ENCODE measurements around the gene EFCAB6.

Gene EFCAB6

GRCh38 chr22:43636086-43636485 lies 176.0 kb downstream of the EFCAB6 start:
- no peak for DNase-seq (ENCODE audit: low read depth in 2 of 2)

DNA sequence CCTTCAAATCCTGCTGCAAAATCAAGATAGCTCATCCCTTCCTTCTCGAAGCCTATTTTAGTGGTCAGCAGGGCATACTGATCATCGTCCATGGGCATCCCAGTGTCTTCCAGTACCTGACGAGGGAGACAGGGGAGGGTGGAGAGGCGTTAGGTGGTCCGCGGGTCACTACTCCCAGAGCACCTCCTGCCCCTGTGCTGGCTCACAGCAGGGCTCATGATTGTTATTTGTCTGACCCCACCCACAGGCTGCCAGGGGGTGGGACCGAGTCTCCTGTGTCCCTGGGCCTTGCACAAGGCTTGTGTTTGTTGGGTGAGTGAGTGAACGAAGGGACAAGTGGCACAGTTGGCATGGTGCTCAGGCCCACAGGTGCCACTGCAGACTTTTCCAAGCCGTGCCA lies 177.0 kb downstream of the EFCAB6 start:
- DNase-seq (ENCODE audit: low read depth in 2 of 2) = no peak

GRCh38 chr22:43634316-43634715 lies 177.8 kb downstream of the EFCAB6 start:
- no peak for DNase-seq (ENCODE audit: low read depth in 2 of 2)

GRCh38 chr22:43633631-43634285 lies 178.3 kb downstream of the EFCAB6 start:
- no peak for DNase-seq (ENCODE audit: low read depth in 2 of 2)

DNA sequence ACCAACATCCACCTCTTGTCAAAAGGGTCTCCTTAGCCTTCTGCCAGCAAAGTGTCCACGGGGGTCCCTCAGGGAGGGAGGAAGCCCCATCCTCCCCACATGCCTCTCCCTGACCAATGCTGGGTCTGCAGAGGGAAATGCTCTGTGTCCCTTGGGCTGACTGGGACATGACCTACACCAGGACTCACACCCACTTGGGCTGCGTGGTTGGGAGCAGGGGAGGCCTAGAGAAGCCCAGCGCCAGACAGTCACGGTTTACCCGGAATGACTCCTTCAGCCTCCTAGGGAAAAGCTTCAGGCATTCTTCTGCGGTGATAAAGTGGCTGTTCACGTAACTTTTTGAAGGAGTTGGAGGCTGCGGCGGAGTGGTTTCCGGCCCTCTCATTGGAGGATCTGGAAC lies 180.3 kb downstream of the EFCAB6 start:
- no peak for DNase-seq (ENCODE audit: low read depth in 2 of 2)

DNA sequence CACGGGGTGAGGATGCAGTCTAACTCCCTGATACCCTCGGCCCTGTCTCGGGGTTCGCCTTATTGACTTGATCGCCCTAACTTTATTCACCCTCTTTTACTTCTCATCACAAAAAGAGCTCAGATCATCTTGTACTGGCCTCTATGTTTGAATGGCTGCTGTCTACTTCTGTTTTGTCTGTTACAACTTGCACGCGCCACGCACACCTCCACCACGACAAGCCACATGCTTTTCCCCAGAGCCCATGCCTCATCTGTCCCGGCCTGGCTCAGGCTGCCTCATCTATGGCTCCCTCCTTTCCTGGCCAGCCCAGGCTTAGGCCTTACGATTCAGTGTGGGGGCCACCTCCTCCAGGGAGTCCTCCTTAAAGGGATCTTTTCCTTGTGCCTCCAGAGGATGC lies 180.9 kb downstream of the EFCAB6 start:
- DNase-seq (ENCODE audit: low read depth in 2 of 2) = no peak

- DNase-seq (ENCODE audit: low read depth in 2 of 2) = no peak
These were observed 181.7 kb downstream of the EFCAB6 start for GRCh38 chr22:43630451-43630850.

GRCh38 chr22:43628250-43628649 lies 183.9 kb downstream of the EFCAB6 start:
- DNase-seq (ENCODE audit: low read depth in 2 of 2) = no peak

GRCh38 chr22:43627485-43628213 lies 184.5 kb downstream of the EFCAB6 start:
- no peak for DNase-seq (ENCODE audit: low read depth in 2 of 2)

- no peak for DNase-seq (ENCODE audit: low read depth in 2 of 2)
These were observed 186.9 kb downstream of the EFCAB6 start for GRCh38 chr22:43625242-43625641.

GRCh38 chr22:43624144-43624998 lies 187.7 kb downstream of the EFCAB6 start:
- DNase-seq (ENCODE audit: low read depth in 2 of 2) = no peak

GRCh38 chr22:43622886-43623285 lies 189.2 kb downstream of the EFCAB6 start:
- DNase-seq (ENCODE audit: low read depth in 2 of 2) = no peak

GRCh38 chr22:43620197-43620596 lies 191.9 kb downstream of the EFCAB6 start:
- DNase-seq (ENCODE audit: low read depth in 2 of 2) = no peak

DNA sequence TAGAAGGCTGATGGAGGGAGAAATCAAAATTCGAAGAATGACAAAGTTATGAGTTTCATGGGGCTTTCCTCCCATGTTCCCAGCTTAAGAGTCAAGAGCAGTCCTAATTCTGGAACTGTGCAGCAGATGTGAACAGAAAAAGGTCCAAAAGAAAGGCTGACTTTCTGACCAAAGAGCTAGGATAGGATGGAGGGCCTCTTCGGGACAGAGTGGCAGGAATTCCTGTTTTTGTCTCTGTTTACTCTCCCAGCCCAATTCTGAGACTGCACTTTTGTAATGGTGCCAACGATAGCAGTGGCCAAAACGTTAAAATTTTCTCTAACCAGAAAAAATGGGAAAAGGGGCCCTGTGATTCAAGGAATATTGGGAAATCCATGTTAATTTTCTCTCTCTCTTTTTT lies 193.6 kb downstream of the EFCAB6 start:
- no peak for DNase-seq (ENCODE audit: low read depth in 2 of 2)

DNA sequence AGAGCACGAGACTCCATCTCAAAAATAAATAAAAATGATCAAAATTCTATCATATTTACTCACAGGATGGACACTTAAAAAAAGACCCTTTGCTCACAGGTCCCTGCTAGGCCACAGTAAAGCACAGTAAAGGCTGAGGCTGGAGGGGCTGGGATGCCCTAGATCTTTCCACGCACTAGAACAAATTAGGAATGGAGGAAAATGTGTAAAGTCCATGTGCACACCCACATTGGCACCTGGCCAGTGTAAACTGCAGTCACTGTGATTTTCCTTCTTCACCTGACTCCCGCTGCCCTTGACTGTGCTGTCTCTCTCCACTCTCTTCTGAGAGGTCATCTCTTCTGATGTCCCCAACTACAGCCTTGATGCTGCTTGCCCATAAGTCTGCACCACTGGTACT lies 195.5 kb downstream of the EFCAB6 start:
- no peak for DNase-seq (ENCODE audit: low read depth in 2 of 2)

- DNase-seq (ENCODE audit: low read depth in 2 of 2) = no peak
These were observed 211.8 kb downstream of the EFCAB6 start for GRCh38 chr22:43600265-43600664.

DNA sequence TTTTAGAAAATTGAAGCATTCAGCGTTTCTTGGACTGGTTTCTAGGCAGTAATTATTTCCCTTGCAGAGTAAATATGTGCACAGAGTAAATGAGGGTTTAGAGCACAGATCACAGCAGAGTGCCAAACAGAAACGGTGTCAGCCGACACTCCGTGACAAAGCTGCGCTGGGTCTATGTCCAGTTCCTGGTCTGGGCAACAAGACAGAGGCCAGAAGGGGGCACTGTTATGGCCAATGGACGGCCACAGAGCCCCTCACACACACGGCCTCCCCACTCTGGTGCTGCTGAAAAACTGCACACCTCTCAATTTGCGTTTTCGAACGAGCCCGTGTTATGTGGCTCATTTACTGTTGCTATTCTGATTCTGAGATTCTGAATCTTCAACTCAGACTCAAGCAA lies 219.6 kb downstream of the EFCAB6 start:
- no peak for DNase-seq (ENCODE audit: low read depth in 2 of 2)

DNA sequence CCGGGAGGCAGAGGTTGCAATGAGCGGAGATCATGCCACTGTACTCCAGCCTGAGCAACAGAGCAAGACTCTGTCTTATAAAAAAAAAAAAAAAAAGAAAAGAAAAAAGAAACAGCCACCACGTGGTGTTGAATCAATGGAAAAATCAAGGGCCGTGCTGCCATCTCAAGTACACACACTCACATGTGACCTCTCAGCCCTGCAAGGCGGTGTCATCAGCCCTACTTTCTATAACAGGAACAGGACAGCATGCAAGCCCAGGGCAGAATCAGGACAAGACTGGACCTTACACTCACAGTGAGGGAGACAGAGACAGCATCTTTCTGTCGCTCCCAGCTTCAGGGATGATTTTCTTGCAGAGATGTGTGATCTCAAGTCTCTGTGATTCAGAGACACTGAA lies 220.7 kb downstream of the EFCAB6 start:
- DNase-seq (ENCODE audit: low read depth in 2 of 2) = no peak

DNA sequence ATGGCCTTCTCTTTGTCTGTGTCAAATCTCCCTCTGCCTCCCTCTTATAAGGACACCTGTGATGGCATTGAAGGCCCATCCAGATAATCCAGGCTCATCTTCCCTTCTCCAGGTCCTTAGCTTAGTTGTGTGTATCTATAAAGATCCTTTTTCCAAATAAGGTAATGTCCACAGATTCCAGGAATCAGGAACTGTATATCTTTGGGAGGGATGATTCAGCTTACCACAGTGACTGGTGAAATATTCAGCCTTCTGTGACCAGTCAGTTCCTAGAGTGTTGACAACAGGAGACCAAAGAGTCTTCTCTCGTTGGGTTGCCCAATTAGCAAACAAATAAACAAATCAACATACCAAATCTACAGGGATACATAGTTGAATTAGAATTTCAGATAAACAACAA lies 224.5 kb downstream of the EFCAB6 start:
- no peak for DNase-seq (ENCODE audit: low read depth in 2 of 2)

DNA sequence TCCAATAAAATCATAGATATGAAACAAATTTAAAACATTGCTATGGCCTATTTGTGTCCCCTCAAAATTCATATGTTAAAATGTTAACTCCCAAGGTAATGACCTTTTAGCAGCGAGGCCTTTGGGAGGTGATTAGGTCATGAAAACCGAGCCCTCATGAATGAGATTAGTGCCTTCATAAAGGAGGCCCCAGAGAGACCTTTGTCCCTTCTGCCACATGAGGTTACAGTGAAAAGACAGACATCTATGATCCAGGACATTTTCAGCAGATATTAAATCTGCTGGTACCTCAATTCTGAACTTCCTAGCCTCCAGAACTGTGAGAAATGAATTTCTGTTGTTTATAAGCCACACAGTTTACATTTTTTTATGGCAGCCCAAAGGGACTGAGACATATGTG lies 228.6 kb downstream of the EFCAB6 start:
- no peak for DNase-seq (ENCODE audit: low read depth in 2 of 2)

GRCh38 chr22:43582394-43582793 lies 229.7 kb downstream of the EFCAB6 start:
- DNase-seq (ENCODE audit: low read depth in 2 of 2) = no peak

DNA sequence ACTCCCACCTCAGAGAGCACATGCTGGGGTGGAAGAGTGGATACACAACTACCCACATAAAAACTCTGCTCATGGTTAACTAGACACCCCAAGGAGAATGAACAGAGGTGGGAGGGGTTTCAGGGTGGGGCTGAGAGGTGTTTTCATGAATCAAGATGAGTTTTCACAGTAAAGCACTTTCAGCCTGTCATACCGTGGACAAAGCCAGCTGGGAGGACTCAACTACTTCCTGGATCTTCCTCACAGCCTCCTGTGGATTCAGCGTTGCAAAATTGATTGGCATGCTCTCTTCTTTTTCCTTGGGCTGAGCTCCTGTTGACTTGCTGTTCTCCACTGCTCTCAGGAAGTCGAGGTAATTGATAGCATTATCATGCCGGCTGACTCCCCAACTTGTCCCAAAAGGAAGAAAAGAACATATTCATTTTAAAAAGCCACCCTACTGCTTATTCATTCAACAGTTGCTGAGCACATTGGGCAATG lies 231.8 kb downstream of the EFCAB6 start:
- no peak for DNase-seq (ENCODE audit: low read depth in 2 of 2)

- no peak for DNase-seq (ENCODE audit: low read depth in 2 of 2)
These were observed 237.4 kb downstream of the EFCAB6 start for GRCh38 chr22:43574738-43575137.

Measured in stimulated activated CD4-positive, alpha-beta T cell treated with anti-CD3 and anti-CD28 coated beads, Interleukin-1b, Interleukin-23, amount 100 ng/mL, for 1 hour (primary cell).